Right lobe of liver (tissue), 6 donors: ENCODE measurements around the gene SLC7A9. TPM values are rescaled to one million over a fixed set of nuclear protein-coding genes. Genes with fewer than 3 reads are reported as not detected.

Experiments used
- ATAC-seq, 4 donors: fragments of 200-7000 bp; cut with Tn5 transposase; one replicate each; pipeline ENCODE4 v1.9.1; 2020; ENCODE audit warnings: mild to moderate bottlenecking in 4 of 4, moderate library complexity in 4 of 4
- DNase-seq, 3 donors: peaks; one replicate each; pipeline ENCODE4 v3.0.0-alpha.2; 2020
- H3K27ac ChIP-seq, 3 donors: fragments of 200-600 bp; one replicate each; pipeline ENCODE4 v1.8.0; 2022
- H3K27me3 ChIP-seq, 2 donors: fragments of 200-600 bp; one replicate each; pipeline ENCODE4 v1.8.0; 2022
- H3K36me3 ChIP-seq, 4 donors: fragments of 200-600 bp; sonication (generic) in 1 of 4; one replicate each; pipeline versions ENCODE4 v1.5.1 to v1.8.0; 2017 to 2022; ENCODE audit warnings: control low read depth in 1 of 4
- H3K4me1 ChIP-seq, 4 donors: fragments of 200-600 bp; sonication (generic) in 1 of 4; one replicate each; pipeline versions ENCODE4 v1.5.1 to v1.8.0; 2017 to 2022; ENCODE audit warnings: control low read depth in 1 of 4
- H3K4me3 ChIP-seq, 3 donors: fragments of 200-600 bp; one replicate each; pipeline ENCODE4 v1.8.0; 2022
- H3K9me3 ChIP-seq, 4 donors: fragments of 200-600 bp; sonication (generic) in 1 of 4; one replicate each; pipeline versions ENCODE4 v1.5.1 to v1.8.0; 2017 to 2022; ENCODE audit warnings: control low read depth in 1 of 4
- CTCF ChIP-seq, 4 donors: fragments of 200-600 bp in 3 of 4; fragments of 450-650 bp in 1 of 4; IDR thresholded peaks; one replicate each; pipeline versions ENCODE4 v1.5.1 to v1.8.0; 2016 to 2022; ENCODE audit warnings: antibody characterized with exemption in 4 of 4, mild to moderate bottlenecking in 2 of 4
- POLR2A ChIP-seq: fragments of 450-650 bp; IDR thresholded peaks from one replicate; pipeline ENCODE4 v1.6.1; 2017; ENCODE audit warnings: antibody characterized with exemption, mild to moderate bottlenecking
- WGBS: methylation state at CpG from one replicate; pipeline ENCODE4 v1.1.6; 2018; ENCODE audit warnings: low coverage, low lambda C conversion rate; ENCODE audit not compliant: insufficient coverage; ENCODE audit errors: missing lambda C conversion rate; 5-methylcytosine and 5-hydroxymethylcytosine counted together
- intact Hi-C, 2 donors: fragments of 100-400 bp; cut with DNase I; formaldehyde crosslinking; loops; one replicate each; pipeline versions ENCODE4 v1.11.2 to v1.14.1; 2022
- total RNA-seq, 6 experiments: library from RNA; depleted of rRNA in 2 of 6; stranded (reverse); fragments of >200 nt in 2 of 6; fragmentation: NEBNext Ultra II Directional in 3 of 6; extraction: Animal tissue kit (Norgen Biotek cat#: 25700) in 3 of 6; gene quantifications; one replicate each; pipeline versions ENCODE4 v1.1.0 to v1.2.4, GENCODE V29; 2016 to 2023
- donor health status: DM: no; HTN: yes; CAD: no.
- donor health status: DM: no; HTN: no; CAD: no.
- donor health status: DM: no; HTN: no; CAD: no.
- donor health status: DM: no; HTN: yes; CAD: no.
- donor health status: DM: no; HTN: yes; CAD: no.

SLC7A9 gene
- total RNA-seq, 6 experiments from 2014 or later = 10.4 to 15.5 (median 13.5) TPM

- intact Hi-C loops = no loop called here
- H3K27ac ChIP-seq = no peak overlapping the region
- ATAC-seq = no peak
Measured at GRCh38 chr19:32877977-32878745, 8.6 kb upstream of the SLC7A9 start.

GRCh38 chr19:32877323-32877912 is 7.9 kb upstream of the SLC7A9 start:
- H3K27ac ChIP-seq = no peak overlapping the region
- no peaks in the 10 kb centered on the region for H3K9me3 ChIP-seq
- intact Hi-C loops = no loop called here
- no peaks in the 10 kb centered on the region for H3K27me3 ChIP-seq
- ATAC-seq = no peak
- DNase-seq = no peak
- H3K36me3 ChIP-seq = no peaks in the 10 kb centered on the region
- H3K4me1 ChIP-seq = peaks cover 0 to 3% (median 0%) of the 10 kb centered on the region in 4 donors
- H3K4me3 ChIP-seq = no peak overlapping the region
- TF ChIP-seq CTCF (IDR thresholded peaks at IDR 0.05) = no peak
- no peak for TF ChIP-seq POLR2A
- WGBS = 98% methylated on average over 5 of the region's 9 CpGs

More at GRCh38 chr19:32877977-32878745, 8.6 kb upstream of the SLC7A9 start:
- no peak overlapping the region for H3K4me3 ChIP-seq
- DNase-seq = no peak
- TF ChIP-seq POLR2A (no peak), CTCF (IDR thresholded peaks at IDR 0.05) (no peak)
- H3K36me3 ChIP-seq = no peaks in the 10 kb centered on the region
- WGBS = 91% methylated on average over 10 of the region's 14 CpGs
- peaks cover 0 to 3% (median 0%) of the 10 kb centered on the region in 4 donors for H3K4me1 ChIP-seq
- H3K27me3 ChIP-seq = no peaks in the 10 kb centered on the region
- H3K9me3 ChIP-seq = no peaks in the 10 kb centered on the region

GRCh38 chr19:32876919-32877285 is 7.3 kb upstream of the SLC7A9 start:
- TF ChIP-seq CTCF (IDR thresholded peaks at IDR 0.05) (no peak), POLR2A (no peak)
- ATAC-seq = no peak
- 86% methylated on average over 12 of the region's 12 CpGs for whole genome bisulfite sequencing

GRCh38 chr19:32876236-32876918 is 6.8 kb upstream of the SLC7A9 start:
- H3K36me3 ChIP-seq = no peaks in the 10 kb centered on the region
- no peak for TF ChIP-seq POLR2A
- no peak for TF ChIP-seq CTCF (IDR thresholded peaks at IDR 0.05)
- no peaks in the 10 kb centered on the region for H3K27me3 ChIP-seq
- no peaks in the 10 kb centered on the region for H3K9me3 ChIP-seq
- no peak for ATAC-seq
- no peak for DNase-seq
- intact Hi-C loops = no loop called here
- no peak overlapping the region for H3K4me3 ChIP-seq
- no peak overlapping the region for H3K27ac ChIP-seq
- 80% methylated on average over 5 of the region's 9 CpGs for WGBS
- H3K4me1 ChIP-seq = peaks cover 0 to 3% (median 0%) of the 10 kb centered on the region in 4 donors

More at GRCh38 chr19:32876919-32877285, 7.3 kb upstream of the SLC7A9 start:
- Histone ChIP-seq H3K9me3 (no peaks in the 10 kb centered on the region), H3K27me3 (no peaks in the 10 kb centered on the region), H3K4me1 (peaks cover 0 to 3% (median 0%) of the 10 kb centered on the region in 4 donors), H3K4me3 (no peak overlapping the region), H3K36me3 (no peaks in the 10 kb centered on the region), H3K27ac (no peak overlapping the region)
- intact Hi-C loops = no loop called here
- DNase-seq = no peak
